Measurements from ENCODE around the gene GMPPA. TPM values are rescaled to one million over a fixed set of nuclear protein-coding genes. Genes with fewer than 3 reads are reported as not detected.

GMPPA gene
- total RNA-seq, 1 donor from 2014 or later: 35.8 TPM

DNA sequence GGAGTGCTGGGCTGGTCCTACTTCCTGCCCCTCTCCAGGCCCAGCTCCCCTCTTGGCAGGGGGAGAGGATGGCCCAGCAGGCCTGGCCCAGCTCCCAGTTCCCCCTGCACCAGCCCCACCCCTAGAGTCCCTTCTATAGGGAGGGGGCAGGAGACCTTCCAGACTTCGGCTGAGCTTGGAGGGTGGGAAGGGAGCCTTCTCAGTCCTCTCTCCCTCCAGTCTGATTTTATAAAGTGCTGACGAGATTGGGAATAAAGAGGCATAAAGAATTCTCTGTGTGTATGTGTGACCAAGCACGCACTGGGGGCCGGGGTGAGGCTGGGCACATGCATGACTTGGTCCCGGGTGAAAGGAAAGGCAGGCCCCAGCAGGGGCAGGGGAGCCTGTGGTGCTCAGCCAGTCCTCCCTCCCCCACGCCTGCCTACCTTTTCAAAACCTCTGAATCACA is 39.8 kb downstream of the GMPPA start:
- Mint-ChIP-seq H3K4me3 (ENCODE audit: low read depth) (no peak overlapping the region), H3K27me3 (peaks cover 5% of the 10 kb centered on the region), H3K27ac (no peak overlapping the region), H3K36me3 (ENCODE audit: insufficient read depth) (peaks cover 11% of the 10 kb centered on the region), H3K9me3 (ENCODE audit: low read depth) (no peaks in the 10 kb centered on the region), H3K4me1 (ENCODE audit: low read depth) (peaks cover 11% of the 10 kb centered on the region)
- no peak for DNase-seq (ENCODE audit: low spot score, unreplicated experiment)
- TF ChIP-seq, protein P1, sequence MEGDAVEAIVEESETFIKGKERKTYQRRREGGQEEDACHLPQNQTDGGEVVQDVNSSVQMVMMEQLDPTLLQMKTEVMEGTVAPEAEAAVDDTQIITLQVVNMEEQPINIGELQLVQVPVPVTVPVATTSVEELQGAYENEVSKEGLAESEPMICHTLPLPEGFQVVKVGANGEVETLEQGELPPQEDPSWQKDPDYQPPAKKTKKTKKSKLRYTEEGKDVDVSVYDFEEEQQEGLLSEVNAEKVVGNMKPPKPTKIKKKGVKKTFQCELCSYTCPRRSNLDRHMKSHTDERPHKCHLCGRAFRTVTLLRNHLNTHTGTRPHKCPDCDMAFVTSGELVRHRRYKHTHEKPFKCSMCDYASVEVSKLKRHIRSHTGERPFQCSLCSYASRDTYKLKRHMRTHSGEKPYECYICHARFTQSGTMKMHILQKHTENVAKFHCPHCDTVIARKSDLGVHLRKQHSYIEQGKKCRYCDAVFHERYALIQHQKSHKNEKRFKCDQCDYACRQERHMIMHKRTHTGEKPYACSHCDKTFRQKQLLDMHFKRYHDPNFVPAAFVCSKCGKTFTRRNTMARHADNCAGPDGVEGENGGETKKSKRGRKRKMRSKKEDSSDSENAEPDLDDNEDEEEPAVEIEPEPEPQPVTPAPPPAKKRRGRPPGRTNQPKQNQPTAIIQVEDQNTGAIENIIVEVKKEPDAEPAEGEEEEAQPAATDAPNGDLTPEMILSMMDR (IDR thresholded peaks at IDR 0.05; ENCODE audit: unreplicated experiment): no peak

DNA sequence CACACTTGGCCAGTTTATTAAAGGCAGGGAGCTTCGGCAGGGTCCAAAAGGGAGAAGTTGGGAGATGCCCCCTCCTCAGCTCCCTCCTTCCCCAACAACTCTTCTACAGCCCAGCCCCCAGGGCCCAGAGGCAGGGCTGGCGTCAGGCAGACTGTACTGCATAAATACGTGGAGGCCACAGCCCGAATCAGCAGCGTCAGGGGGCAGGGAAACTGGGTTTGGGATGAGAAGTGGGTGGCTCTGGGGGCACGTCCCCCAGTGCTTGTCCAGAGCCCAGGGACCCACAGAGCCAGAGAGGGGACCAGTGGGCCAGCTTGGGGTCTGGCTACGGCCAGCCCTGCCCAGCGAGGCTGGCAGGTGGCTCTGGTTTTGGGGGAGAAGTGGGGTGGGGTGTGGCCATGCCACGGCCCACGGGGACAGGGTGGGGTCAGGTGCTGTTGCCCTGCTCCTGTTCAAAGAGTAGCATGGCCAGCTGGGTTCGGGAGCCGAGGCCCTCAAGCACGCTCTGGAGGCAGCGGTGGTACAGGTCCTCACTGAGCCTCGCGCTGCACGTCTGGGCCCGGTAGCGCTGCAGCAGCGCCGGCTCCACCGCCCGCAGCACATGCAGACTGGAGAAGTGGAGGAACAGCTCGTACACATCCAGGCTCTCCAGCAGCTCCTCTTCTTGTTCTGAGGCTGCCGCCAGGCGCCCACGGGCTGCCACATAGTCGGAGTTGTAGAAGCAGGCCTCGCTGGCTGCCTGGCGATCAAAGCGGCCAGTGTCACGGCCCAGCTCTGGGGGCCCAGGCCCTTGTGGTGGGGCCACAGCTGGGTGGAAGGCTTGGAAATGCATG is 40.5 kb downstream of the GMPPA start:
- TF ChIP-seq, protein P1 (IDR thresholded peaks at IDR 0.05; ENCODE audit: unreplicated experiment): no peak
- no peak overlapping the region for H3K4me3 Mint-ChIP-seq (ENCODE audit: low read depth)
- H3K4me1 Mint-ChIP-seq (ENCODE audit: low read depth): peaks cover 12% of the 10 kb centered on the region
- no peaks in the 10 kb centered on the region for H3K9me3 Mint-ChIP-seq (ENCODE audit: low read depth)
- peaks cover 11% of the 10 kb centered on the region for H3K36me3 Mint-ChIP-seq (ENCODE audit: insufficient read depth)
- H3K27ac Mint-ChIP-seq: no peak overlapping the region
- H3K27me3 Mint-ChIP-seq: peaks cover 3% of the 10 kb centered on the region
- DNase-seq (ENCODE audit: low spot score, unreplicated experiment): no peak

DNA sequence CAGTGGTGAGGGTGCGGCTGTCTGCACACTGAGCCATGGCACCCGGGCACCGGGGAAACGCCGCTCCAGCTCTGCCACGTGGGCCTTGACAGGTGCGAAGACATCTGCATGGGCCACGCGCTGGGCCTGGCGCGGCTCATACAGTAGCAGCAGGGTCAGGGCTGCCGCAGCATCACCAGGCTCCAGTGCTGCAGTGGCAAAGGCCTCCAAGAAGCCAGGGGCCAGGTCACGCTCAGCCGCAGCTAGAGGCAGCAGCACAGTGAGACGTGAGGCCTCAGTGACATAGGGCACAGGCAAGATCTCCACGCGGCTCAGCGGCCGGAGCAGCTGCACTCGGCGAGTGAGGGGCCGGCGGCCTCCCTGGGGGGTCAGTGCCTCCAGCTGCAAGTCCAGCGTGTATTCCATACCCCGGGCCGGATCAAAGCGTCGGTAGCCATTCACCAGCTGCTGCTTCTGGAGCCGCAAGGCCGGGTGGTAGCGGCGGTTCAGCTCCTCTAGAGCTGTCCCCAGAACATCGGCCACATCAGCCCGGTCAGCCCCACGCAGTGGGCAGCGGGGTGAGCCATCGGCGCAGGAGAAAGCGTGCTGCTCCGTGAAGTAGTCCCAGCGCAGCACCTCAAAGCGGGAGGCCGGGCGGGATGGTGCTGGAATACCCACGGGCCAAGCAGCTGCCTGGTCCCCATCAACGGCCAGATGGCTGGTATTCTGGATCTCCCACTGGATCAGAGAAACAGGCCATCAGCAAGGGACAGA is 41.4 kb downstream of the GMPPA start:
- DNase-seq (ENCODE audit: low spot score, unreplicated experiment): no peak
- Mint-ChIP-seq H3K4me1 (ENCODE audit: low read depth) (peaks cover 19% of the 10 kb centered on the region), H3K27ac (no peak overlapping the region), H3K36me3 (ENCODE audit: insufficient read depth) (peaks cover 11% of the 10 kb centered on the region), H3K27me3 (peaks cover 11% of the 10 kb centered on the region), H3K9me3 (ENCODE audit: low read depth) (no peaks in the 10 kb centered on the region), H3K4me3 (ENCODE audit: low read depth) (no peak overlapping the region)
- TF ChIP-seq, protein P1 (IDR thresholded peaks at IDR 0.05; ENCODE audit: unreplicated experiment): no peak

DNA sequence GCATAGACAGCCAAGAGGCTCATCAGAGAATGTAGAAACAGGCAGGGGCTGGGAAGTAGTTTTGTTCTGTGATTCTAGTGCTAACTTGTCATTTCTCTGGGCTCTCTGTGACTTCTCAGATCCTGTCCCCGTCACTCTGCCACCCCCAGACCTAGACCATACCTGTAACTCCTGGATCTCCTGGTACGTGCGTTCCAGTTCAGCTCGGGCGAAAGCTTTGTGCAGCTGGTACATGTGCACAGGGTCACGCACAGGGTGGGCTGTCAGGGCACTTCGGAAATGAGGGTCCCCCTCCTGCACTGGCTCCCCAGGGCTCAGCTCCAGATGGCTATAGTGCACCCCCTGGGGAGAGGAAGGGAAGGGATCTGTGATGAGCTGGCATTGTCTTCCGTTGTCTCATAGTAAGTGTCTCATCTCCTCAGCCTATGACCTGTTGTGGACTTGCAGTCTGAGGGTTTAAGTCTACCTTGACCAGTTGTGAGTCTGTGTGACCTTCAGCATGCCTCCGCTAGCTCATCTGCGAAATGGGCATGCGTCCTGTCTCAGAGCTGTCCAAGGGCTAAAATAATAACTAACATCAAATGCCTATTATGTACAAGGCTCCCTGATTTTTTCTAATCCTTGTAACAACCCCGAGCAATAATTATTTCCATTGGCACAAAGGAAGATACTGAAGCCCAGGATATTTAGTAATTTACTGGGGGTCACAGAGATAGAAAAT is 42.3 kb downstream of the GMPPA start:
- H3K9me3 Mint-ChIP-seq (ENCODE audit: low read depth): no peaks in the 10 kb centered on the region
- H3K27me3 Mint-ChIP-seq: peaks cover 13% of the 10 kb centered on the region
- no peak for DNase-seq (ENCODE audit: low spot score, unreplicated experiment)
- H3K4me1 Mint-ChIP-seq (ENCODE audit: low read depth): peaks cover 19% of the 10 kb centered on the region
- peaks cover 11% of the 10 kb centered on the region for H3K36me3 Mint-ChIP-seq (ENCODE audit: insufficient read depth)
- no peak overlapping the region for H3K4me3 Mint-ChIP-seq (ENCODE audit: low read depth)
- no peak overlapping the region for H3K27ac Mint-ChIP-seq
- TF ChIP-seq, protein P1 (IDR thresholded peaks at IDR 0.05; ENCODE audit: unreplicated experiment): no peak

Measured in progenitor cell of endocrine pancreas (in vitro differentiated cells).